Mesothelial cell of epicardium (in vitro differentiated cells): ENCODE results near the gene PLEKHG5. TPM values are rescaled to one million over a fixed set of nuclear protein-coding genes. Genes with fewer than 3 reads are reported as not detected.
"Not testable (repeated sequence)": the region's sequence is repeated elsewhere in the genome, so short reads cannot be mapped to it uniquely, and the experiment has no call there.

Source experiments
- DNase-seq, 2 experiments: peaks; one replicate each; pipeline ENCODE4 v3.0.0; 2021; ENCODE audit warnings: low spot score in 2 of 2; ENCODE audit not compliant: unreplicated experiment in 2 of 2
- H3K27ac Mint-ChIP-seq: 2 replicates; pipeline ENCODE4 v1.8.0; 2021; ENCODE audit warnings: mixed read lengths
- H3K27me3 Mint-ChIP-seq: 2 replicates; pipeline ENCODE4 v1.8.0; 2021; ENCODE audit warnings: low read depth, mixed read lengths
- H3K36me3 Mint-ChIP-seq: 2 replicates; pipeline ENCODE4 v1.8.0; 2021; ENCODE audit warnings: mixed read lengths
- H3K4me1 Mint-ChIP-seq: 2 replicates; pipeline ENCODE4 v1.8.0; 2021; ENCODE audit warnings: mixed read lengths
- H3K4me3 Mint-ChIP-seq: 2 replicates; pipeline ENCODE4 v1.8.0; 2021; ENCODE audit warnings: mild to moderate bottlenecking, moderate library complexity, mixed read lengths
- H3K9me3 Mint-ChIP-seq: 2 replicates; pipeline ENCODE4 v1.8.0; 2021; ENCODE audit warnings: mixed read lengths
- CTCF ChIP-seq: fragments of 200-600 bp; sonication (generic); IDR thresholded peaks from one replicate; pipeline ENCODE4 v1.5.0; 2021; ENCODE audit warnings: antibody characterized with exemption; ENCODE audit not compliant: unreplicated experiment
- total RNA-seq: library from RNA; stranded (reverse); gene quantifications from 3 replicates; pipeline ENCODE4 v1.2.1, GENCODE V29; 2021

PLEKHG5 gene
- total RNA-seq, 1 donor from 2014 or later, result 51.2 TPM

- no peak overlapping the region for H3K4me3 Mint-ChIP-seq
- TF ChIP-seq CTCF, result no peak
- DNase-seq, result no peak
- no peaks in the 10 kb centered on the region for H3K27me3 Mint-ChIP-seq
- no peaks in the 10 kb centered on the region for H3K36me3 Mint-ChIP-seq
- peaks cover 33% of the 10 kb centered on the region for H3K4me1 Mint-ChIP-seq
- H3K27ac Mint-ChIP-seq, result no peak overlapping the region
- H3K9me3 Mint-ChIP-seq, result no peaks in the 10 kb centered on the region
Measured at GRCh38 chr1:6495041-6495441, 3.6 kb upstream of the PLEKHG5 start.

DNA sequence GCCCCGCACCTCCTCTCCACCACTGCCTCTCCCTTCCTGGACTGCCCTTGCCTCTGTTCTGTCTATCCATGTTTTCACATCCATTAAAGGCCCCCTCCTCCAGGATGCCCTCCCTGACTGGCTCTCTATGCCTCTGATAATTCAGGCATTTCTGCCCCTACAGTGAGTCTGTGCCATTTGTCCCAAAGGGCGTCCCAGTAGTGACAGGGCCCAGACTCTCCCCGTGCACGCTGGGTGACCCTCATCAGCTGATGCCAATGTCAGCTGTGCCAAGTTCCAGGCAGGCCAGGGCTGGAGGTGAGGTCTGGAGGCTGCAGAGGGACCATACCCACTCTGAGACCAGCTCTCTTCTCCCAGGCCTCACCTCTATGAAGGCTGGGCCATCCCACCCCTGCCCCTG, 3.2 kb upstream of the PLEKHG5 start:
- H3K36me3 Mint-ChIP-seq, result no peaks in the 10 kb centered on the region
- no peak for TF ChIP-seq CTCF
- no peaks in the 10 kb centered on the region for H3K27me3 Mint-ChIP-seq
- DNase-seq, result no peak
- no peak overlapping the region for H3K4me3 Mint-ChIP-seq
- H3K4me1 Mint-ChIP-seq, result peaks cover 35% of the 10 kb centered on the region
- no peak overlapping the region for H3K27ac Mint-ChIP-seq
- no peaks in the 10 kb centered on the region for H3K9me3 Mint-ChIP-seq

- H3K4me1 Mint-ChIP-seq, result peaks cover 31% of the 10 kb centered on the region
- H3K27ac Mint-ChIP-seq, H3K9me3 Mint-ChIP-seq, DNase-seq, H3K36me3 Mint-ChIP-seq, H3K27me3 Mint-ChIP-seq, H3K4me3 Mint-ChIP-seq: not testable (repeated sequence)
Measured at GRCh38 chr1:6493834-6494223, 2.4 kb upstream of the PLEKHG5 start.

DNA sequence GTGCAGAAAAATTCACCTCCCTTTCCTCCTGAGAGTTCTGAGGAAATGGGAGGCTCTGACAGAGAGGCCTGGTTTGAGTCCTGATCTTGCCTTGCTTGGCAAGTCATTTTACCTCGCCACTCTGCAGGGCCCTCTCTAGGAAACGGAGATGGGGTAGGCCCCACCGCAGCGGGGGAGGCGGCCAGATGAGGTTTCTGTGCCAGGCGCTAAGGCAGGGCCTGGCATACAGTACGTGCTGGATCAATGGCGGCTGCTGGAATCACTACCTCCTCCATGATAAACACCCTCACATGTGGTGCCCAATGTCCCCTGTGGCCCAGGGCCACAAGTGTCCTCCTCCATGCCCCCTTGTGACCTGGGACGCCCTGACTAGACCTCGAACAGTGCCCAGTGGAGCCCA, 499 bp upstream of the PLEKHG5 start:
- Mint-ChIP-seq H3K27me3 (no peaks in the 10 kb centered on the region), H3K27ac (peak overlapping the region; percentile 77), H3K4me1 (peaks cover 23% of the 10 kb centered on the region), H3K4me3 (peak overlapping the region; percentile 73), H3K9me3 (no peaks in the 10 kb centered on the region), H3K36me3 (no peaks in the 10 kb centered on the region)
- no peak for DNase-seq
- no peak for TF ChIP-seq CTCF

DNA sequence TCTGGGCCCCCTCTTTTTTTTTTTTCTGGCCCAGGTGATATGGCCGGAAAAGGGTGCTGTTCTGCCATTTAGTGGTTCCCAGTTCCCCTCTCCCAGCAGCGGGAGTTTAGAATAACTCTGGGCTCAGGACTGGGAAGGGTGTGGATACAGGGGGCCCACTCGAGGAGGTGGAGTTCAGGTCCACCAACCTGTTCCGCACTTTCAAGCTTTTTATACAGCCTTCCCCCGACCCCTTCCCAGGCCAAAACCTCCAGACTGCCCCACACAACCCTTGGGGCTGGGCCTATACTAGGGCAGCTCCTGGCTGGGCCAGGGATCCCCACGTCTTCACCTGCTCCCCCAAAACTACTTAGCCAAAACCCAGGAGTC, 402 bp downstream of the PLEKHG5 start:
- DNase-seq, result no peak
- H3K4me1 Mint-ChIP-seq, result peaks cover 23% of the 10 kb centered on the region
- peaks cover 4% of the 10 kb centered on the region for H3K27me3 Mint-ChIP-seq
- H3K9me3 Mint-ChIP-seq, result no peaks in the 10 kb centered on the region
- H3K27ac Mint-ChIP-seq, result peak overlapping the region; percentile 77
- H3K4me3 Mint-ChIP-seq, result peak overlapping the region; percentile 73
- no peaks in the 10 kb centered on the region for H3K36me3 Mint-ChIP-seq
- no peak for TF ChIP-seq CTCF

- peak overlapping the region; percentile 43 for H3K27ac Mint-ChIP-seq
- H3K4me1 Mint-ChIP-seq, result peaks cover 21% of the 10 kb centered on the region
- peak; percentile 52 to 76 for DNase-seq
- no peaks in the 10 kb centered on the region for H3K36me3 Mint-ChIP-seq
- TF ChIP-seq CTCF, result peak; percentile 63
- H3K4me3 Mint-ChIP-seq, result peak overlapping the region; percentile 73
- H3K27me3 Mint-ChIP-seq, result peaks cover 4% of the 10 kb centered on the region
- H3K9me3 Mint-ChIP-seq, result no peaks in the 10 kb centered on the region
Measured at GRCh38 chr1:6490181-6491080, 1.0 kb downstream of the PLEKHG5 start.
